ENCODE measurements around the gene BTBD10.

Gene BTBD10

DNA sequence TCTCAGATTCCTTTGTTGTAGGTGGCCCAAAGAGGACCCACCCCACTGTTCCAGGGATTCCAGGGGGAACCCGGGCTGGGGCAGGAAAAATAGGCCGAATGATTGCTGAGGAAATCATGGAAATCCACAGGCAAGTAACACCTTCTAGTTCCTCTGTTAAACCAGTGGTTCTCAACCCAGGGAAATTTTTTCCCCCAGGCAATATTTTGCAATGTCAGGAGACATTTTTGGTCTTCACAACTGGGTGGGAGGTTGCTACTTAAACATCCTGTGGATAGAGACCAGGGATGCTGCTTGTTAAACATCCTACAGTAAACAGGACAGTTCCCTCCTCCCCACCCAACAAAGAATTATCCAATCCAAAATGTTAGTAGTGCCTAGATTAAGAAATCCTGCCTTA, 84.7 kb downstream of the BTBD10 start:
- Histone ChIP-seq H3K4me3 (ENCODE audit: severe bottlenecking) (no peak overlapping the region), H3K4me1 (ENCODE audit: insufficient read depth, poor library complexity, severe bottlenecking) (no peaks in the 10 kb centered on the region), H3K36me3 (ENCODE audit: low read depth) (peaks cover 78% of the 10 kb centered on the region), H3K27ac (ENCODE audit: poor library complexity, severe bottlenecking) (no peak overlapping the region), H3K9me3 (ENCODE audit: severe bottlenecking) (no peaks in the 10 kb centered on the region), H3K27me3 (ENCODE audit: insufficient read depth, poor library complexity, severe bottlenecking) (no peaks in the 10 kb centered on the region)
- DNase-seq (ENCODE audit: low spot score) (no peak), ATAC-seq (ENCODE audit: low read depth) (no peak)
- TF ChIP-seq, protein P1, sequence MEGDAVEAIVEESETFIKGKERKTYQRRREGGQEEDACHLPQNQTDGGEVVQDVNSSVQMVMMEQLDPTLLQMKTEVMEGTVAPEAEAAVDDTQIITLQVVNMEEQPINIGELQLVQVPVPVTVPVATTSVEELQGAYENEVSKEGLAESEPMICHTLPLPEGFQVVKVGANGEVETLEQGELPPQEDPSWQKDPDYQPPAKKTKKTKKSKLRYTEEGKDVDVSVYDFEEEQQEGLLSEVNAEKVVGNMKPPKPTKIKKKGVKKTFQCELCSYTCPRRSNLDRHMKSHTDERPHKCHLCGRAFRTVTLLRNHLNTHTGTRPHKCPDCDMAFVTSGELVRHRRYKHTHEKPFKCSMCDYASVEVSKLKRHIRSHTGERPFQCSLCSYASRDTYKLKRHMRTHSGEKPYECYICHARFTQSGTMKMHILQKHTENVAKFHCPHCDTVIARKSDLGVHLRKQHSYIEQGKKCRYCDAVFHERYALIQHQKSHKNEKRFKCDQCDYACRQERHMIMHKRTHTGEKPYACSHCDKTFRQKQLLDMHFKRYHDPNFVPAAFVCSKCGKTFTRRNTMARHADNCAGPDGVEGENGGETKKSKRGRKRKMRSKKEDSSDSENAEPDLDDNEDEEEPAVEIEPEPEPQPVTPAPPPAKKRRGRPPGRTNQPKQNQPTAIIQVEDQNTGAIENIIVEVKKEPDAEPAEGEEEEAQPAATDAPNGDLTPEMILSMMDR (IDR thresholded peaks at IDR 0.05; ENCODE audit: poor library complexity, severe bottlenecking) = no peak

DNA sequence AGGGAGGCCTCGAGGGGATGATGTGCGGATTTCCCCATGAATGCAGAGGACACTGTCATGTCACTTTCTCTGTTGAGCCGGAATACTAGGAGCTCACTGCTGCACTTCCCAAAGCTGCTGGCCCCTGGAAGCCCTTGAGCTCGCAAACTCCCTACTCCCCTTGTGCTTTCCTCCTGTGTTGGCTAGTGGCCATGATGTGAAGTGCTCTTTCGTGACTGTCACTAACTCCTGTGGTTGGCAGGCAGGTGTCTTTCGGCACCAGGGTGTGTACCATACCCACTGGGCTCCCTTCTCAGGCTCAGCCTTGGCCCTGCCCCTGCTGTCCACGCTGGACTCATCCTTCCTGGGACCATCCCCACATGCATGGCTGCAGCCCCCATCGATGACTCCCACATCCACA, 86.2 kb downstream of the BTBD10 start:
- ATAC-seq (ENCODE audit: low read depth) (no peak), DNase-seq (ENCODE audit: low spot score) (no peak)
- Histone ChIP-seq H3K27ac (ENCODE audit: poor library complexity, severe bottlenecking) (no peak overlapping the region), H3K4me1 (ENCODE audit: insufficient read depth, poor library complexity, severe bottlenecking) (no peaks in the 10 kb centered on the region), H3K4me3 (ENCODE audit: severe bottlenecking) (no peak overlapping the region), H3K36me3 (ENCODE audit: low read depth) (peaks cover 78% of the 10 kb centered on the region), H3K9me3 (ENCODE audit: severe bottlenecking) (no peaks in the 10 kb centered on the region), H3K27me3 (ENCODE audit: insufficient read depth, poor library complexity, severe bottlenecking) (no peaks in the 10 kb centered on the region)
- TF ChIP-seq, protein P1 (IDR thresholded peaks at IDR 0.05; ENCODE audit: poor library complexity, severe bottlenecking) = no peak

DNA sequence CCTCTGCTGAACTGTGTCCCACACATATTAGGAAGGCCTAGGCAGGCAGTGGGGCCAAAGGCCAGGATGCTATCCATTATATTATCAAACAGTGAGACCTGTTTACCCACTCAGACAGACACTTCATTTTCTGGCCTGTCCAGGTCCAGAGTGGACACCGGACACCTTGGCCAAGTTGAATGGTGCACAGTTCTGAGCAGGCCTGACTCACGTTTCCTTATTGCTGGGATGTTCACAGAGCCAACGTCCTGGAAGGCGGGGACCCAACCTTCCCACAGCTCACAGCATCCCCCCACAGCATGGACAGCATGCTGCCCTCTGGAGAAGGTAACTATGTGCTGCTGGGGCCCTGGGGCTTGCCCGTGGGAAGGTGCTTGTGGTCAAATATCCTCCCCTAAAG, 86.6 kb downstream of the BTBD10 start:
- no peak for DNase-seq (ENCODE audit: low spot score)
- Histone ChIP-seq H3K27me3 (ENCODE audit: insufficient read depth, poor library complexity, severe bottlenecking) (no peaks in the 10 kb centered on the region), H3K4me1 (ENCODE audit: insufficient read depth, poor library complexity, severe bottlenecking) (no peaks in the 10 kb centered on the region), H3K4me3 (ENCODE audit: severe bottlenecking) (no peak overlapping the region), H3K27ac (ENCODE audit: poor library complexity, severe bottlenecking) (no peak overlapping the region), H3K36me3 (ENCODE audit: low read depth) (peaks cover 78% of the 10 kb centered on the region), H3K9me3 (ENCODE audit: severe bottlenecking) (no peaks in the 10 kb centered on the region)
- TF ChIP-seq, protein P1 (IDR thresholded peaks at IDR 0.05; ENCODE audit: poor library complexity, severe bottlenecking) = no peak
- 0 out of 3 replicates have a peak, but pooled peaks have one; percentile 22 for ATAC-seq (ENCODE audit: low read depth)

DNA sequence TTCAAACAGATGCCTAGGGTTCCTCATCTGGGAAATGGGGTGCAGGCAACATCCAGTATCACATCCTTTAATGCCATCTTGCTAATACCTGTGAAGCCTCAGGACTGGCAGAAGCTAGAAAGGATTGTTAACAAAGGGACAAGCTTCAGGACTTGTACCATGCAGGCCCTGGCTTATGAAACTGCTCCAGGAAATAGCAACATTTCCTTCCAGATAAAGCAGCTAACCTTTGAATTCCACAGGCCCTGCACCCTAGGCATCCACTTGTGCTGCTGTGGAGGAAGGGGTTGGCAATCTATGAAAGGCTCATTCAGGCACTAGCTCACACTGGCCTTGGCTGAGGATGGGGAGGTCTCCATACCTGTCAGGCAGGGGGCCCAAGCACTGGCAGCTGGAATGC, 87.2 kb downstream of the BTBD10 start:
- ATAC-seq (ENCODE audit: low read depth) = no peak
- no peak overlapping the region for H3K27ac ChIP-seq (ENCODE audit: poor library complexity, severe bottlenecking)
- peaks cover 79% of the 10 kb centered on the region for H3K36me3 ChIP-seq (ENCODE audit: low read depth)
- no peaks in the 10 kb centered on the region for H3K9me3 ChIP-seq (ENCODE audit: severe bottlenecking)
- TF ChIP-seq, protein P1 (IDR thresholded peaks at IDR 0.05; ENCODE audit: poor library complexity, severe bottlenecking) = no peak
- no peaks in the 10 kb centered on the region for H3K27me3 ChIP-seq (ENCODE audit: insufficient read depth, poor library complexity, severe bottlenecking)
- H3K4me1 ChIP-seq (ENCODE audit: insufficient read depth, poor library complexity, severe bottlenecking) = no peaks in the 10 kb centered on the region
- no peak for DNase-seq (ENCODE audit: low spot score)
- H3K4me3 ChIP-seq (ENCODE audit: severe bottlenecking) = no peak overlapping the region

DNA sequence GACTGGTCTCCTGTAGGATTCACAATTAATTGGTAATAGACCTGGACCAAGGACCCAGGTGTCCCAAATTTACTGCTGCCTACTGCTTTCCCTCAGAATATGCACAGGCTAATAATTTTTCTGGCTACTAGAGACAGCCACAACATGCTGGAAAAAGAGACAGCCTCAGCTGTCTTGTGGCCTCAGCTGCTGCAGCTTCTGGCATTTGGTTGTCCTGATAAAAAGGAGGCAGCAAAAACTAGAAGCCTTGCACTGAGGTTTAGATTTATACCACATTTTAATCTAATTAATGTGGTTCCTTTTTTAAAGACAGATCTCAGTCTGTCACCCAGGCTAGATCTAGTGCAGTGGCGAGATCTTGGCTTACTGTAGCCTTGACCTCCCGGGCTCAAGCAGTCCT, 89.8 kb downstream of the BTBD10 start:
- Histone ChIP-seq H3K9me3 (ENCODE audit: severe bottlenecking) (no peaks in the 10 kb centered on the region), H3K27me3 (ENCODE audit: insufficient read depth, poor library complexity, severe bottlenecking) (no peaks in the 10 kb centered on the region), H3K4me1 (ENCODE audit: insufficient read depth, poor library complexity, severe bottlenecking) (no peaks in the 10 kb centered on the region), H3K27ac (ENCODE audit: poor library complexity, severe bottlenecking) (no peak overlapping the region), H3K4me3 (ENCODE audit: severe bottlenecking) (no peak overlapping the region), H3K36me3 (ENCODE audit: low read depth) (peaks cover 56% of the 10 kb centered on the region)
- DNase-seq (ENCODE audit: low spot score) (no peak), ATAC-seq (ENCODE audit: low read depth) (no peak)
- TF ChIP-seq, protein P1 (IDR thresholded peaks at IDR 0.05; ENCODE audit: poor library complexity, severe bottlenecking) = no peak
